SKM-1 treated with dmso at 0.1 percent for 144 hours (cell line): ENCODE data around the gene UBE2D2.
"Not testable (repeated sequence)": the region's sequence is repeated elsewhere in the genome, so short reads cannot be mapped to it uniquely, and the experiment has no call there.

Source experiments
- DNase-seq: peaks from one replicate; lab custom pipeline; 2025; ENCODE audit not compliant: unreplicated experiment; lab: John Stamatoyannopoulos, UW

The UBE2D2 gene

GRCh38 chr5:139578325-139578724, 17.2 kb downstream of the UBE2D2 start:
- no peak for DNase-seq

GRCh38 chr5:139582181-139582580, 21.0 kb downstream of the UBE2D2 start:
- not testable (repeated sequence) for DNase-seq

GRCh38 chr5:139584137-139584536, 23.0 kb downstream of the UBE2D2 start:
- DNase-seq: no peak

GRCh38 chr5:139588116-139588515, 27.0 kb downstream of the UBE2D2 start:
- DNase-seq: not testable (repeated sequence)

GRCh38 chr5:139588962-139589361, 27.8 kb downstream of the UBE2D2 start:
- DNase-seq: no peak

GRCh38 chr5:139592289-139592688, 31.1 kb downstream of the UBE2D2 start:
- DNase-seq: no peak

GRCh38 chr5:139593076-139593475, 31.9 kb downstream of the UBE2D2 start:
- not testable (repeated sequence) for DNase-seq

- no peak for DNase-seq
These were observed 32.7 kb downstream of the UBE2D2 start for GRCh38 chr5:139593716-139594319.

GRCh38 chr5:139597134-139597533, 36.0 kb downstream of the UBE2D2 start:
- no peak for DNase-seq

GRCh38 chr5:139598601-139598965, 37.4 kb downstream of the UBE2D2 start:
- DNase-seq: not testable (repeated sequence)

GRCh38 chr5:139600336-139600949, 39.3 kb downstream of the UBE2D2 start:
- DNase-seq: no peak

GRCh38 chr5:139601429-139601828, 40.3 kb downstream of the UBE2D2 start:
- DNase-seq: no peak

GRCh38 chr5:139601948-139602347, 40.8 kb downstream of the UBE2D2 start:
- DNase-seq: not testable (repeated sequence)

- DNase-seq: no peak
These were observed 44.7 kb downstream of the UBE2D2 start for GRCh38 chr5:139605887-139606286.

GRCh38 chr5:139611703-139612584, 50.8 kb downstream of the UBE2D2 start:
- DNase-seq: no peak

- DNase-seq: no peak
These were observed 58.7 kb downstream of the UBE2D2 start for GRCh38 chr5:139619861-139620260.

GRCh38 chr5:139625398-139625797, 64.3 kb downstream of the UBE2D2 start:
- not testable (repeated sequence) for DNase-seq

GRCh38 chr5:139630855-139631254, 69.7 kb downstream of the UBE2D2 start:
- no peak for DNase-seq

- no peak for DNase-seq
These were observed 70.5 kb downstream of the UBE2D2 start for GRCh38 chr5:139631520-139632165.

GRCh38 chr5:139633295-139634027, 72.3 kb downstream of the UBE2D2 start:
- DNase-seq: peak; percentile 64

GRCh38 chr5:139634028-139634325, 72.8 kb downstream of the UBE2D2 start:
- no peak for DNase-seq
